Activated T-helper 1 cell treated with Interleukin-2 at 50 U/mL for 16 hours (primary cell): Measurements from ENCODE around the gene FERMT3.
"Not testable (repeated sequence)": the region's sequence is repeated elsewhere in the genome, so short reads cannot be mapped to it uniquely, and the experiment has no call there.

Experiments used
- DNase-seq: peaks from one replicate; pipeline ENCODE4 v3.0.0-alpha.2; 2020; ENCODE audit warnings: low read depth

The FERMT3 gene

GRCh38 chr11:64235437-64236161, 29.1 kb downstream of the FERMT3 start:
- DNase-seq, result no peak

GRCh38 chr11:64237484-64237951, 31.0 kb downstream of the FERMT3 start:
- no peak for DNase-seq

GRCh38 chr11:64238076-64238475, 31.6 kb downstream of the FERMT3 start:
- no peak for DNase-seq

GRCh38 chr11:64238999-64239398, 32.5 kb downstream of the FERMT3 start:
- no peak for DNase-seq

- no peak for DNase-seq
Observed at GRCh38 chr11:64239662-64240434, 33.3 kb downstream of the FERMT3 start.

GRCh38 chr11:64240435-64241240, 34.1 kb downstream of the FERMT3 start, which contains the start of gene FKBP2:
FKBP2 (plus strand) TSS chr11:64241095; CDS start chr11:64242388, 1,293 bp downstream.
- DNase-seq, result peak; percentile 98

GRCh38 chr11:64241241-64241490, 34.6 kb downstream of the FERMT3 start:
- DNase-seq, result peak; percentile 100

- DNase-seq, result no peak
Observed at GRCh38 chr11:64241491-64242374, 35.2 kb downstream of the FERMT3 start.

- DNase-seq, result no peak
Observed at GRCh38 chr11:64243236-64243854, 36.8 kb downstream of the FERMT3 start.

- no peak for DNase-seq
Observed at GRCh38 chr11:64244107-64244506, 37.6 kb downstream of the FERMT3 start.

- no peak for DNase-seq
Observed at GRCh38 chr11:64244966-64245365, 38.4 kb downstream of the FERMT3 start.

GRCh38 chr11:64245401-64245796, 38.9 kb downstream of the FERMT3 start:
- DNase-seq, result no peak

GRCh38 chr11:64245797-64246620, 39.5 kb downstream of the FERMT3 start:
- peak; percentile 57 for DNase-seq

- not testable (repeated sequence) for DNase-seq
Observed at GRCh38 chr11:64246621-64246870, 40.0 kb downstream of the FERMT3 start.

- DNase-seq, result peak; percentile 68
Observed at GRCh38 chr11:64246871-64247728, 40.6 kb downstream of the FERMT3 start, which contains the start of gene PPP1R14B. PPP1R14B (minus strand) TSS chr11:64246943; CDS start chr11:64246673, 270 bp downstream.

GRCh38 chr11:64247729-64248531, 41.4 kb downstream of the FERMT3 start:
- no peak for DNase-seq

GRCh38 chr11:64248578-64248977, 42.1 kb downstream of the FERMT3 start:
- no peak for DNase-seq

GRCh38 chr11:64249038-64249437, 42.5 kb downstream of the FERMT3 start:
- no peak for DNase-seq
